Measurements from ENCODE around the gene NSD1. TPM values are rescaled to one million over a fixed set of nuclear protein-coding genes. Genes with fewer than 3 reads are reported as not detected.

The NSD1 gene
- total RNA-seq, 1 experiment from 2014 or later: 48.9 TPM

DNA sequence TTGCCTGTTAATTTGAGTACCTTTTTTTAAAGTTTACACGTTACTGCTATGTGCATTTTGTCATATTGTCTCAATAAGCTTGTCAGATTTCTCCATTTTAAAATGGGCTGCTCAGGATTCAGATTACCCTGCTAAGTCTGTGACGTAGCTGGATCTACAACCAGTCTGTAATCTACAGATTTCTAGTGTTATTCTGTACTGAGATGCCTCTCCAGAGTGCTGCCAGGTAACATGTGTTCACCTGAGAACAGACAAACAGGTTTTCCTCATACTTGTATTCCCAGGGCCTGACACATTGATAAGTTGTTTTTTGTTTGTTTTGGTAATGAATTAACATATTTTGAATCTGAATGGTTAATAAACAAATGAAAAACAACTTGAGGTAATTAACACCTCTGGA lies 154.6 kb downstream of the NSD1 start:
- no TSS peak for BruUV-seq (replicated peaks)
- TF ChIP-seq EZH2phosphoT487 (IDR thresholded peaks at IDR 0.05; ENCODE audit: borderline replicate concordance, low read length) (no peak), CTCF (conservative IDR thresholded peaks at IDR 0.05; ENCODE audit: low read depth, low read length) (no peak), EZH2 (IDR thresholded peaks at IDR 0.05; ENCODE audit: low read length, unreplicated experiment) (no peak)
- CTCF ChIA-PET: interaction anchor here (0.6 kb wide), 1 partner anchor 22 kb away, joined by 3 read pairs; no protein-coding TSS in a partner anchor

GRCh38 chr5:177290816-177291596 lies 157.4 kb downstream of the NSD1 start:
- Histone ChIP-seq H3K9me2 (replicated peaks; ENCODE audit: low read length) (no peaks in the 10 kb centered on the region), H3K4me2 (ENCODE audit: low read length) (no peak overlapping the region), H3F3A (ENCODE audit: low read length, unreplicated experiment) (no peaks in the 10 kb centered on the region), H3K9ac (ENCODE audit: low read length) (no peak overlapping the region), H4K20me1 (ENCODE audit: low read length) (no peaks in the 10 kb centered on the region), H2AFZ (ENCODE audit: low read length) (no peak overlapping the region), H3K36me3 (ENCODE audit: low read depth, low read length) (peaks cover 59% of the 10 kb centered on the region), H3K4me3 (ENCODE audit: low read length) (no peak overlapping the region), H3K27me3 (ENCODE audit: low read length) (no peaks in the 10 kb centered on the region), H3K79me2 (ENCODE audit: low read length) (no peaks in the 10 kb centered on the region), H3K27ac (ENCODE audit: low read length) (no peak overlapping the region), H3K4me1 (ENCODE audit: insufficient read depth, low read length) (no peaks in the 10 kb centered on the region), H3K9me3 (ENCODE audit: low read length) (no peaks in the 10 kb centered on the region)
- ChIA-PET POLR2A (ENCODE audit: unreplicated experiment) (no interaction called here), CTCF (no interaction called here)
- no peak for DNase-seq
- BruUV-seq (replicated peaks): no TSS peak
- TF ChIP-seq CTCF (conservative IDR thresholded peaks at IDR 0.05; ENCODE audit: low read depth, low read length) (no peak), EZH2phosphoT487 (IDR thresholded peaks at IDR 0.05; ENCODE audit: borderline replicate concordance, low read length) (no peak)
- ATAC-seq: no peak
- intact Hi-C loops (cut with micrococcal nuclease): no loop called here

More for the DNA sequence above, 154.6 kb downstream of the NSD1 start:
- H2AFZ ChIP-seq (ENCODE audit: low read length): no peak overlapping the region
- H3K27me3 ChIP-seq (ENCODE audit: low read length): no peaks in the 10 kb centered on the region
- POLR2A ChIA-PET (ENCODE audit: unreplicated experiment): no interaction called here
- no peaks in the 10 kb centered on the region for H3F3A ChIP-seq (ENCODE audit: low read length, unreplicated experiment)
- no peak overlapping the region for H3K27ac ChIP-seq (ENCODE audit: low read length)
- H3K9ac ChIP-seq (ENCODE audit: low read length): no peak overlapping the region
- ATAC-seq (no peak), DNase-seq (no peak)
- no peaks in the 10 kb centered on the region for H3K4me1 ChIP-seq (ENCODE audit: insufficient read depth, low read length)
- H3K79me2 ChIP-seq (ENCODE audit: low read length): no peaks in the 10 kb centered on the region
- intact Hi-C loops (cut with micrococcal nuclease): no loop called here
- no peaks in the 10 kb centered on the region for H4K20me1 ChIP-seq (ENCODE audit: low read length)
- H3K9me2 ChIP-seq (replicated peaks; ENCODE audit: low read length): no peaks in the 10 kb centered on the region
- no peak overlapping the region for H3K4me3 ChIP-seq (ENCODE audit: low read length)
- no peak overlapping the region for H3K4me2 ChIP-seq (ENCODE audit: low read length)
- H3K9me3 ChIP-seq (ENCODE audit: low read length): no peaks in the 10 kb centered on the region
- peaks cover 49% of the 10 kb centered on the region for H3K36me3 ChIP-seq (ENCODE audit: low read depth, low read length)

- ChIA-PET POLR2A (ENCODE audit: unreplicated experiment) (no interaction called here), CTCF (no interaction called here)
- no peaks in the 10 kb centered on the region for H3K9me3 ChIP-seq (ENCODE audit: low read length)
- H3K4me3 ChIP-seq (ENCODE audit: low read length): no peak overlapping the region
- intact Hi-C loops (cut with micrococcal nuclease): no loop called here
- H2AFZ ChIP-seq (ENCODE audit: low read length): no peak overlapping the region
- ATAC-seq (no peak), DNase-seq (no peak)
- H3K36me3 ChIP-seq (ENCODE audit: low read depth, low read length): peaks cover 56% of the 10 kb centered on the region
- no peak overlapping the region for H3K9ac ChIP-seq (ENCODE audit: low read length)
- no peak overlapping the region for H3K27ac ChIP-seq (ENCODE audit: low read length)
- no peaks in the 10 kb centered on the region for H4K20me1 ChIP-seq (ENCODE audit: low read length)
- H3K27me3 ChIP-seq (ENCODE audit: low read length): no peaks in the 10 kb centered on the region
- H3K79me2 ChIP-seq (ENCODE audit: low read length): no peaks in the 10 kb centered on the region
- H3F3A ChIP-seq (ENCODE audit: low read length, unreplicated experiment): no peaks in the 10 kb centered on the region
- H3K4me1 ChIP-seq (ENCODE audit: insufficient read depth, low read length): no peaks in the 10 kb centered on the region
- no TSS peak for BruUV-seq (replicated peaks)
- no peak overlapping the region for H3K4me2 ChIP-seq (ENCODE audit: low read length)
- H3K9me2 ChIP-seq (replicated peaks; ENCODE audit: low read length): no peaks in the 10 kb centered on the region
- TF ChIP-seq EZH2phosphoT487 (IDR thresholded peaks at IDR 0.05; ENCODE audit: borderline replicate concordance, low read length) (no peak), EZH2 (IDR thresholded peaks at IDR 0.05; ENCODE audit: low read length, unreplicated experiment) (no peak), CTCF (conservative IDR thresholded peaks at IDR 0.05; ENCODE audit: low read depth, low read length) (no peak)
Observed at GRCh38 chr5:177291735-177292134, 158.2 kb downstream of the NSD1 start.
